ENCODE results near the gene MLPH. TPM values are rescaled to one million over a fixed set of nuclear protein-coding genes. Genes with fewer than 3 reads are reported as not detected.

MLPH gene
- total and polyA plus RNA-seq, 2 of the 4 experiments (the other 2 are of a cell fraction): 13.8 to 21.6 TPM

DNA sequence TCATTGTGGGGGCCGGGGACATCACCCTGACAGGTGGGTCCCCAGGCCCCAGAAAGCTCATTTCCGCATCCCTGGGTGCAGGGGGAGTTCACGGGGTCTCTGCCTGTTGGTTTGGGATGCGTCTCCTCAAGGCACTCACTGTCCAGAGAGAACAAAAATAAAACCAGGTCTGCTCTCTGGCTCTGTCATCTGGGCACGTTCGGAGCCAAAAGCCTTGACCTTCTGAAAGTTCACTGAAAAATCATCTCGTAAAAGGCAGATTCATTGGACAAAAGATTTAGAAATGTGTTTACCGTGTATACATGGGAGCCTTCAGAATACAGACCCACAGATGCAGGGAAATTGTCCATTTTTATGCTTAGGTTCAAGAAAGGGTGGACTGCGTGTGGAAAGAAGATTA, 26.6 kb downstream of the MLPH start:
- in situ Hi-C loops (cut with MboI; ENCODE audit: low sequenced_read_pairs): loop anchor here (10.0 kb wide), 1 partner anchor 231 kb away; no protein-coding TSS in a partner anchor
- ATAC-seq (ENCODE audit: low read depth): no peak

More for the DNA sequence above, 26.6 kb downstream of the MLPH start:
- no TSS peak for BruUV-seq (replicated peaks)
- Histone ChIP-seq H3K14ac (replicated peaks; ENCODE audit: low read depth, low read length) (no peak overlapping the region), H2BK120ac (ENCODE audit: low read depth, low read length) (no peak overlapping the region), H3K9ac (ENCODE audit: low read depth, low read length) (no peak overlapping the region), H3K18ac (ENCODE audit: low read depth, low read length) (no peak overlapping the region), H4K8ac (ENCODE audit: low read depth in 2 of 2, low read length in 2 of 2) (no peak overlapping the region), H2AK5ac (ENCODE audit: low read depth, low read length) (no peak overlapping the region), H3K23ac (ENCODE audit: low read depth, low read length) (no peak overlapping the region), H4K20me1 (ENCODE audit: insufficient read depth, low read length) (no peaks in the 10 kb centered on the region), H3K36me3 (ENCODE audit: control insufficient read depth, insufficient read depth, low read length) (peaks cover 2% of the 10 kb centered on the region; the same call in 1 of the 2 replicates), H3K9me1 (ENCODE audit: insufficient read depth, low read length) (peaks cover under 1% of the 10 kb centered on the region; the same call in 1 of the 2 replicates), H3K27ac (ENCODE audit: insufficient read depth, low read length) (no peak overlapping the region), H3K4me3 (ENCODE audit: insufficient read depth, low read depth, low read length) (no peak overlapping the region), H2BK5ac (ENCODE audit: low read depth, low read length, poor library complexity, severe bottlenecking) (no peak overlapping the region), H2AK9ac (replicated peaks; ENCODE audit: low read depth, low read length, poor library complexity) (no peak overlapping the region), H2BK20ac (ENCODE audit: low read depth, low read length) (no peak overlapping the region), H4K91ac (ENCODE audit: insufficient read depth, low read depth, low read length) (no peak overlapping the region), H2BK15ac (ENCODE audit: low read depth, low read length) (no peak overlapping the region), H3K4ac (ENCODE audit: low read depth, low read length) (no peak overlapping the region), H3K4me2 (ENCODE audit: low read depth, low read length) (no peak overlapping the region), H3K56ac (ENCODE audit: extremely low read depth, insufficient read depth, low read length) (no peak overlapping the region), H3K27me3 (ENCODE audit: control insufficient read depth, insufficient read depth, low read length) (no peaks in the 10 kb centered on the region), H4K5ac (ENCODE audit: low read depth, low read length) (no peak overlapping the region), H3K4me1 (ENCODE audit: control insufficient read depth, insufficient read depth, low read length) (peaks cover 18% of the 10 kb centered on the region; the same call in 1 of the 2 replicates), H2AFZ (replicated peaks; ENCODE audit: low read length, poor library complexity) (no peak overlapping the region), H3K79me1 (ENCODE audit: low read depth in 1 of 2, low read length in 2 of 2) (peaks cover under 1 to 23% of the 10 kb centered on the region in 2 experiments; a peak in 3 of 4 replicates), H3K9me3 (ENCODE audit: control insufficient read depth, insufficient read depth, low read length) (no peaks in the 10 kb centered on the region)
- dilution Hi-C loops (cut with HindIII; ENCODE audit: low sequenced_read_pairs, unreplicated experiment) (no loop called here), intact Hi-C loops (cut with micrococcal nuclease) (loop anchor here (5.0 kb wide), 1 partner anchor 154 kb away; no protein-coding TSS in a partner anchor)
- ChIA-PET POLR2A (ENCODE audit: unreplicated experiment) (no interaction called here), CTCF (interaction anchor here (0.6 to 2.9 kb wide), 6 partner anchors 10 to 59 kb away, joined by 3 to 53 read pairs (median 6); no protein-coding TSS in a partner anchor)
- TF ChIP-seq NFE2L2 (IDR thresholded peaks at IDR 0.05; ENCODE audit: low read depth, low read length) (no peak), SMC3 (IDR thresholded peaks at IDR 0.05; ENCODE audit: low read depth, low read length) (no peak), RCOR1 (IDR thresholded peaks at IDR 0.05; ENCODE audit: insufficient replicate concordance, low read length) (no peak), MAZ (IDR thresholded peaks at IDR 0.05; ENCODE audit: borderline replicate concordance, low read depth, low read length) (no peak), FOS (IDR thresholded peaks at IDR 0.05; ENCODE audit: low read depth, low read length) (no peak), RAD21 (IDR thresholded peaks at IDR 0.05; ENCODE audit: low read length) (no peak), POLR2A (IDR thresholded peaks at IDR 0.05; ENCODE audit: low read depth, low read length) (no peak), MAFK (IDR thresholded peaks at IDR 0.05; ENCODE audit: low read depth, low read length) (no peak), RFX5 (IDR thresholded peaks at IDR 0.05; ENCODE audit: low read depth, low read length) (no peak), MXI1 (IDR thresholded peaks at IDR 0.05; ENCODE audit: borderline replicate concordance, low read depth, low read length) (no peak)
- TF ChIP-seq, protein P1, sequence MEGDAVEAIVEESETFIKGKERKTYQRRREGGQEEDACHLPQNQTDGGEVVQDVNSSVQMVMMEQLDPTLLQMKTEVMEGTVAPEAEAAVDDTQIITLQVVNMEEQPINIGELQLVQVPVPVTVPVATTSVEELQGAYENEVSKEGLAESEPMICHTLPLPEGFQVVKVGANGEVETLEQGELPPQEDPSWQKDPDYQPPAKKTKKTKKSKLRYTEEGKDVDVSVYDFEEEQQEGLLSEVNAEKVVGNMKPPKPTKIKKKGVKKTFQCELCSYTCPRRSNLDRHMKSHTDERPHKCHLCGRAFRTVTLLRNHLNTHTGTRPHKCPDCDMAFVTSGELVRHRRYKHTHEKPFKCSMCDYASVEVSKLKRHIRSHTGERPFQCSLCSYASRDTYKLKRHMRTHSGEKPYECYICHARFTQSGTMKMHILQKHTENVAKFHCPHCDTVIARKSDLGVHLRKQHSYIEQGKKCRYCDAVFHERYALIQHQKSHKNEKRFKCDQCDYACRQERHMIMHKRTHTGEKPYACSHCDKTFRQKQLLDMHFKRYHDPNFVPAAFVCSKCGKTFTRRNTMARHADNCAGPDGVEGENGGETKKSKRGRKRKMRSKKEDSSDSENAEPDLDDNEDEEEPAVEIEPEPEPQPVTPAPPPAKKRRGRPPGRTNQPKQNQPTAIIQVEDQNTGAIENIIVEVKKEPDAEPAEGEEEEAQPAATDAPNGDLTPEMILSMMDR (conservative IDR thresholded peaks at IDR 0.05; ENCODE audit: low read depth, low read length): no peak
- TF ChIP-seq, protein P2, sequence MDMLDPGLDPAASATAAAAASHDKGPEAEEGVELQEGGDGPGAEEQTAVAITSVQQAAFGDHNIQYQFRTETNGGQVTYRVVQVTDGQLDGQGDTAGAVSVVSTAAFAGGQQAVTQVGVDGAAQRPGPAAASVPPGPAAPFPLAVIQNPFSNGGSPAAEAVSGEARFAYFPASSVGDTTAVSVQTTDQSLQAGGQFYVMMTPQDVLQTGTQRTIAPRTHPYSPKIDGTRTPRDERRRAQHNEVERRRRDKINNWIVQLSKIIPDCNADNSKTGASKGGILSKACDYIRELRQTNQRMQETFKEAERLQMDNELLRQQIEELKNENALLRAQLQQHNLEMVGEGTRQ (IDR thresholded peaks at IDR 0.05; ENCODE audit: low read depth, low read length): no peak
- 100% methylated on average over 3 of the region's 9 CpGs; no CpG with 5 or more reads in 1 of the 2 experiments for WGBS, 2 experiments (ENCODE audit: extremely low coverage in 2 of 2, insufficient read length in 1 of 2)
- no peak for DNase-seq

All from IMR-90 (cell line).